Activated T-cell treated with anti-CD3 and anti-CD28 coated beads for 48 hours (primary cell): ENCODE results near the gene SS18.

Experiments used
- DNase-seq: peaks from one replicate; pipeline ENCODE4 v3.0.0-alpha.2; 2020; ENCODE audit warnings: low read depth

Gene SS18

GRCh38 chr18:26002375-26002910 lies 88.0 kb downstream of the SS18 start:
- DNase-seq = no peak

- DNase-seq = no peak
Observed at GRCh38 chr18:25998461-25998860, 92.0 kb downstream of the SS18 start.

DNA sequence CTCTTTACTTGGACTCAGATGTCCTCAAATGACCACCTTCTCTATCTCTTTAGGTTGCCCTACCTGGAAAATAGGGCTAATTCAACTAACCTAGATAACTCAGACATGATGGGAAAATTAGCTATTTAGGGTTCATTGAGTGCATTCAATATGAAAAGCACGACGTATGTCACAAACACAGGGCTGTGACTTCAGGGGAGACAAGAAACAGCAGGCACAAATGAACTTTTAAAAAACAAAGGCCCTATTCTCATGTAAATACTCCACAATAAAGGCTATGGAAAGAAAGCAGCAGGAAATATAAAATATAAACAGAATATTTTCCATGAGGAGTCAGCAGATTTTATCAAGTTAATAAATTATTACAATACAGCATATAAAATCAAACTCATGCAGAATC lies 97.8 kb downstream of the SS18 start:
- no peak for DNase-seq

- DNase-seq = no peak
Observed at GRCh38 chr18:25990473-25990872, 99.9 kb downstream of the SS18 start.

DNA sequence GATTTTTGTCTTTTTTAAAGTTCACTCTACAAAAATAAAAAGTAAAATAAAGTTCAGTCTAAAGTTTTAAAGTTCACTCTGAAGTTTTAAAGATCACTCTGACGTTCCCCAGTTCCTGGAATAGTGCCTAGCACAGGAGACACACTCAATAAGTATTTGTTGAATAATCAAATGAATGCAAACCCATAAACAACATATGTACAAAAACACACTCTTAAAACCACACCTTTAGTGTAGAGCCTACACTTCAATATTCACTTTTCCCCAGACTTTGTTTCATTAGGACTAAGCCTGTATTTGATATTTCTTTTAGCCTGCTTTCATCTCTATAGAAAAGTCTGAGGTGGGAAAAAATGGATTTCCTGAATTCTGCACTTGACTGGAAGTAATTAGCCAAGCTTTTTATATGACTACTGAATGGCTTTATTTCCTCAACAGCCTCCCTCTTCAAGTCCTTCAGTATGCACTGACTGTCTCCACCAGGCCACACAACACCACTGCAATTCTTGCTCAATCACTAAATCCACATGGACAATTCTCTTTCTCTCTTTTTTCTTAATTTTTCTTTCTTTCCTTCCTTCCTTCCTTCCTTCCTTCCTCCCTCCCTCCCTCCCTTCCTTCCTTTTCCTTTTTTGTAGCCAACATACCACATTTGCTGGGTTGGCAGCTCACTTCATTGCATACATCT lies 104.6 kb downstream of the SS18 start:
- DNase-seq = no peak

- DNase-seq = no peak
Observed at GRCh38 chr18:25983730-25984129, 106.7 kb downstream of the SS18 start.

DNA sequence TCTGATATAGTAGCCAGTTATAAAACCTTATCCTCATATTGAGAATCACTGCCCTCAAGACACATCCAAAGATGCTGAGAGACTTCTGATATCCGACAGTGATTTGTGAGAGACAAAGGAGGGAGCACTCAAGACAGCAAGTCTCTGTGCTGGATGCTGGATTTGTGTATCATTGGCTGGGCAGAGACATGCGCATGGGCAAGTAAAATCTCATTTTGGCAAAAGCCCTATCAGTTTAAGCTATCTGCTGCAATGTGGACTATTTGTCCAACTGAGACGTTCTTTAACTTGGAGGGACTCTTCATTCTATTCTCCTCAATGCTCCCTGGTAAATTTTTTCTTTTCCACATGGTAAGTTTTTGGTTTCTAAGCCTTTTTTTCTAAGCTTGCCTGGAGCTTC lies 107.5 kb downstream of the SS18 start:
- DNase-seq = no peak

DNA sequence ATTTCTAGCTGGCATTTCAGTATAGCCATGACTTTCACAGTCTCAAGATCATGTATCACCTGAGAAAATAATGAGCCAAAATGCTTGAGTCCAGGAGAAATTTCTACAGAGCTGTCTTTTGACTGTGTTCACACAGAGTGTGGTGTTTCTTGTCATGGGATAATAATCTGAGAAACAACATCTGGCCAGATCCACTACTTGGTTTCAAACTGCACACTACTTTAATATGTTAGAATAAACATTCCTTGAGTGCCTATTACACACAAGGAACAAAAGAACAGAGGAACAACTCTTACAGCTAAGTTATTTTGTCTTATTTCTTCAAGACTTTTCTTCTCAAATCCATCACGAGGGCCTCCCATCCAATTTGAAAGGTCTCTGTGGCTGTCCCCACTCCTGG lies 108.3 kb downstream of the SS18 start:
- no peak for DNase-seq

DNA sequence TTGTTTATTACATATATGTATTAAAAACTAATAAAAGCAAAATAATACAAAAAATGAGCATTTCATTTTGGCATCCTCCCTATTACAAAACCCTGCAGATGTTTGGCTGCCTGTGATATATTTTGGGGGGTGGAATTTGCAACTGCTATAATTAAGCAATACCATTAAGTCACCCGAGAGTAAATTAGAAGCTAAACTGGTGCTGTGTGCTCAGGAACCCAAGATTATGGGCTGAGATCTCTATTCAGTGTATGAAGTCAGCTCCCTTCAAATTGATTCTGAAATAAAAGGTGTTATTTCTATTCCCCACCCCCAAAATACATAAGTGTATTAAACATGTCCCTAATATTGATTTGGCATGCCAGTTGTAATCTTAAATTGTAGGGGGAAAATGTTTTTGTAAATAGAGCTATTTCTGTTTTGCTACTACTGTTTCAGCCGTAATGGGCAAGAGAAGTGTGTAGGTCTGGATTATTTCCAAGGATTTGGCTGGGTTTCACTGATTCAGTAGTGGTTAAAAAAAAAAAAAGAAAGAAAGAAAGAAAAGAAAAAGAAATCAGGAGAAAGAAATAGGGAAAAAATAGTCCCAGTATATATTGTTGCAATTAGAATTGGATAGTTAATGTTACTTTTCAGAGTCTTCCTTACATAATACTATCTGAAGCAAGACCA lies 110.9 kb downstream of the SS18 start:
- DNase-seq = no peak

- no peak for DNase-seq
Observed at GRCh38 chr18:25976554-25976953, 113.9 kb downstream of the SS18 start.

DNA sequence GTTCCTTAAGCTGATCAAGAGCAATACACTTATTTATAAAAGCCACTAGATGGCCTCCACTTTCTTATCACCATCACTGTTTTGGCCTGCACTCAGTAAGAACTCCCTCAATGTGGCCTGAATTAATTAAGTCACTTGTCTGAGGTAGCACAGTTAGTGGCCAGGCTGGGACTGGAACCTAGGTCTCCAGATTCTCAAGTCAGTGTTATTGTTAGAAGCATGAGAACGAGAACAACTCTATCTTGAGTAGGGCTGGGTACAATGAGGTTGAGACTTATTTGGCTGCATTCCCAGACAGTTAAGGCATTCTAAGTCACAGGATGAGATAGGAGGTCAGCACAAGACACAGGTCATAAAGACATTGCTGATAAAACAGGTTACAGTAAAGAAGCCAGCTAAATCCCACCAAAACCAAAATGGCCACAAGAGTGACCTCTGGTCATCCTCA lies 115.8 kb downstream of the SS18 start:
- no peak for DNase-seq
